ENCODE measurements around the gene ITPR1.

Gene ITPR1

GRCh38 chr3:4731543-4732111, 238.5 kb downstream of the ITPR1 start:
- Histone ChIP-seq H3F3A (ENCODE audit: insufficient read depth, low read length) (no peaks in the 10 kb centered on the region), H3K4me1 (ENCODE audit: insufficient read depth, low read length, severe bottlenecking) (no peaks in the 10 kb centered on the region), H3K79me2 (ENCODE audit: insufficient read depth, low read length) (no peaks in the 10 kb centered on the region), H3K9me2 (ENCODE audit: low read depth, low read length) (no peaks in the 10 kb centered on the region), H3K9me3 (ENCODE audit: low read length) (no peaks in the 10 kb centered on the region), H2AFZ (ENCODE audit: low read length) (no peak overlapping the region), H3K27me3 (ENCODE audit: insufficient read depth, low read length) (no peaks in the 10 kb centered on the region), H3K4me2 (ENCODE audit: low read length) (no peak overlapping the region), H3K27ac (ENCODE audit: low read depth, low read length, poor library complexity, severe bottlenecking) (no peak overlapping the region), H3K9ac (ENCODE audit: low read length) (no peak overlapping the region), H3K4me3 (ENCODE audit: low read depth, low read length, poor library complexity, severe bottlenecking) (no peak overlapping the region), H4K20me1 (ENCODE audit: insufficient read depth, low read length) (no peaks in the 10 kb centered on the region), H3K36me3 (ENCODE audit: insufficient read depth, low read length) (no peaks in the 10 kb centered on the region)
- TF ChIP-seq CTCF (IDR thresholded peaks at IDR 0.05; ENCODE audit: low read length) (no peak), EZH2 (IDR thresholded peaks at IDR 0.05; ENCODE audit: borderline replicate concordance, low read length) (no peak)

GRCh38 chr3:4732925-4733324, 239.8 kb downstream of the ITPR1 start:
- TF ChIP-seq EZH2 (IDR thresholded peaks at IDR 0.05; ENCODE audit: borderline replicate concordance, low read length) = no peak
- TF ChIP-seq CTCF (IDR thresholded peaks at IDR 0.05; ENCODE audit: low read length) = no peak
- no peaks in the 10 kb centered on the region for H3K4me1 ChIP-seq (ENCODE audit: insufficient read depth, low read length, severe bottlenecking)
- H3K4me2 ChIP-seq (ENCODE audit: low read length) = no peak overlapping the region
- no peak overlapping the region for H3K27ac ChIP-seq (ENCODE audit: low read depth, low read length, poor library complexity, severe bottlenecking)
- no peaks in the 10 kb centered on the region for H3K9me3 ChIP-seq (ENCODE audit: low read length)
- H4K20me1 ChIP-seq (ENCODE audit: insufficient read depth, low read length) = no peaks in the 10 kb centered on the region
- no peaks in the 10 kb centered on the region for H3F3A ChIP-seq (ENCODE audit: insufficient read depth, low read length)
- H3K4me3 ChIP-seq (ENCODE audit: low read depth, low read length, poor library complexity, severe bottlenecking) = no peak overlapping the region
- no peak overlapping the region for H2AFZ ChIP-seq (ENCODE audit: low read length)
- no peaks in the 10 kb centered on the region for H3K9me2 ChIP-seq (ENCODE audit: low read depth, low read length)
- no peaks in the 10 kb centered on the region for H3K27me3 ChIP-seq (ENCODE audit: insufficient read depth, low read length)
- H3K79me2 ChIP-seq (ENCODE audit: insufficient read depth, low read length) = no peaks in the 10 kb centered on the region
- no peak overlapping the region for H3K9ac ChIP-seq (ENCODE audit: low read length)
- H3K36me3 ChIP-seq (ENCODE audit: insufficient read depth, low read length) = no peaks in the 10 kb centered on the region

- H3K9ac ChIP-seq (ENCODE audit: low read length) = no peak overlapping the region
- no peak overlapping the region for H2AFZ ChIP-seq (ENCODE audit: low read length)
- no peak overlapping the region for H3K4me3 ChIP-seq (ENCODE audit: low read depth, low read length, poor library complexity, severe bottlenecking)
- H3K27me3 ChIP-seq (ENCODE audit: insufficient read depth, low read length) = no peaks in the 10 kb centered on the region
- no peaks in the 10 kb centered on the region for H3K9me2 ChIP-seq (ENCODE audit: low read depth, low read length)
- H3F3A ChIP-seq (ENCODE audit: insufficient read depth, low read length) = no peaks in the 10 kb centered on the region
- no peaks in the 10 kb centered on the region for H3K36me3 ChIP-seq (ENCODE audit: insufficient read depth, low read length)
- no peaks in the 10 kb centered on the region for H3K9me3 ChIP-seq (ENCODE audit: low read length)
- no peak for TF ChIP-seq CTCF (IDR thresholded peaks at IDR 0.05; ENCODE audit: low read length)
- H3K27ac ChIP-seq (ENCODE audit: low read depth, low read length, poor library complexity, severe bottlenecking) = no peak overlapping the region
- no peaks in the 10 kb centered on the region for H4K20me1 ChIP-seq (ENCODE audit: insufficient read depth, low read length)
- H3K79me2 ChIP-seq (ENCODE audit: insufficient read depth, low read length) = no peaks in the 10 kb centered on the region
- H3K4me1 ChIP-seq (ENCODE audit: insufficient read depth, low read length, severe bottlenecking) = no peaks in the 10 kb centered on the region
- H3K4me2 ChIP-seq (ENCODE audit: low read length) = no peak overlapping the region
Observed at GRCh38 chr3:4734454-4734853, 241.3 kb downstream of the ITPR1 start.
